Fibroblast of lung (primary cell): ENCODE data around the gene CERS6. TPM values are rescaled to one million over a fixed set of nuclear protein-coding genes. Genes with fewer than 3 reads are reported as not detected.

Experiments
- DNase-seq, 2 donors: peaks; one replicate each; pipeline versions ENCODE4 v3.0.0 to v3.0.0-alpha.2; 2010; ENCODE audit warnings: low read depth in 2 of 2
- H2AFZ ChIP-seq: 2 replicates; pipeline ENCODE4 v1.5.1; 2012; ENCODE audit warnings: low read length, control low read depth, inconsistent platforms
- H3K27ac ChIP-seq: 2 replicates; pipeline ENCODE4 v1.5.1; 2011; ENCODE audit warnings: low read length, control low read depth; ENCODE audit not compliant: insufficient read depth
- H3K27me3 ChIP-seq: 2 replicates; pipeline ENCODE4 v1.5.1; 2011; ENCODE audit warnings: mild to moderate bottlenecking, low read length; ENCODE audit not compliant: control insufficient read depth, insufficient read depth
- H3K36me3 ChIP-seq: 2 replicates; pipeline ENCODE4 v1.5.1; 2011; ENCODE audit warnings: low read length; ENCODE audit not compliant: control insufficient read depth, insufficient read depth
- H3K4me1 ChIP-seq: 2 replicates; pipeline ENCODE4 v1.5.1; 2011; ENCODE audit warnings: low read length; ENCODE audit not compliant: control insufficient read depth, insufficient read depth; ENCODE audit errors: extremely low read depth
- H3K4me2 ChIP-seq: 2 replicates; pipeline ENCODE4 v1.5.1; 2011; ENCODE audit warnings: low read length, control low read depth; ENCODE audit not compliant: insufficient read depth; ENCODE audit errors: extremely low read depth
- H3K4me3 ChIP-seq, 4 experiments: fragments of 200-600 bp in 1 of 4; sonication (generic) in 1 of 4; replicated peaks in 1 of 4; 2 replicates each; pipeline ENCODE4 v1.5.1; 2011 to 2016; ENCODE audit warnings: low read length in 4 of 4, low read depth in 3 of 4, mild to moderate bottlenecking in 3 of 4, control low read depth in 2 of 4, inconsistent platforms in 1 of 4, mixed read lengths in 1 of 4; ENCODE audit not compliant: insufficient read depth in 1 of 4; ENCODE audit errors: control extremely low read depth in 1 of 4
- H3K79me2 ChIP-seq: 2 replicates; pipeline ENCODE4 v1.5.1; 2012; ENCODE audit warnings: mild to moderate bottlenecking, low read length, inconsistent platforms; ENCODE audit not compliant: control insufficient read depth, insufficient read depth
- H3K9ac ChIP-seq: 2 replicates; pipeline ENCODE4 v1.5.1; 2011; ENCODE audit warnings: mild to moderate bottlenecking, low read length, control low read depth; ENCODE audit not compliant: insufficient read depth
- H3K9me3 ChIP-seq: 2 replicates; pipeline ENCODE4 v1.5.1; 2012; ENCODE audit warnings: low read depth, low read length; ENCODE audit not compliant: control insufficient read depth, insufficient read depth
- H4K20me1 ChIP-seq: 2 replicates; pipeline ENCODE4 v1.5.1; 2011; ENCODE audit warnings: low read length; ENCODE audit not compliant: control insufficient read depth, insufficient read depth; ENCODE audit errors: extremely low read depth
- CTCF ChIP-seq, 2 donors: IDR thresholded peaks in 1 of 2; conservative IDR thresholded peaks in 1 of 2; 1 replicate in 1 of 2; 2 replicates in 1 of 2; pipeline ENCODE4 v1.5.1; 2011 to 2012; ENCODE audit warnings: low read length in 2 of 2, control low read depth in 1 of 2, inconsistent platforms in 1 of 2, low read depth in 1 of 2, mild to moderate bottlenecking in 1 of 2
- EZH2 ChIP-seq: IDR thresholded peaks from 2 replicates; pipeline ENCODE4 v1.5.1; 2012; ENCODE audit warnings: low read length, control low read depth, mild to moderate bottlenecking; ENCODE audit errors: missing control alignments
- polyA plus RNA-seq, 2 donors: library from polyadenylated mRNA; depleted of rRNA in 1 of 2; stranded (reverse) in 1 of 2; unstranded in 1 of 2; fragments of >200 nt; gene quantifications; 2 replicates each; pipeline ENCODE4 v1.2.1, GENCODE V29; 2011 to 2012; ENCODE audit warnings: missing spikeins in 1 of 2
- total RNA-seq: library from RNA; depleted of rRNA; stranded (reverse); fragments of >200 nt; gene quantifications from 2 replicates; pipeline ENCODE4 v1.2.1, GENCODE V29; 2014

The CERS6 gene
- total and polyA plus RNA-seq, 2 donors (not counting 1 experiment from before 2014, with no cell fraction given), result 7.2 to 16.5 TPM

- Histone ChIP-seq H3K4me1 (no peaks in the 10 kb centered on the region), H4K20me1 (no peaks in the 10 kb centered on the region), H3K79me2 (no peaks in the 10 kb centered on the region), H3K9me3 (no peaks in the 10 kb centered on the region), H3K4me3 (no peak overlapping the region), H3K4me2 (no peak overlapping the region), H3K9ac (no peak overlapping the region), H3K36me3 (no peaks in the 10 kb centered on the region), H3K27me3 (no peaks in the 10 kb centered on the region), H3K27ac (no peak overlapping the region), H2AFZ (no peak overlapping the region)
- DNase-seq, result no peak
- TF ChIP-seq EZH2 (no peak), CTCF (conservative IDR thresholded peaks at IDR 0.05 in 1 of 2, IDR thresholded peaks at IDR 0.05 in 1 of 2; ENCODE audit: low read depth in 1 of 2, low read length in 2 of 2) (no peak)
Observed at GRCh38 chr2:168424971-168425370, 31.1 kb upstream of the CERS6 start.

- TF ChIP-seq CTCF (conservative IDR thresholded peaks at IDR 0.05 in 1 of 2, IDR thresholded peaks at IDR 0.05 in 1 of 2; ENCODE audit: low read depth in 1 of 2, low read length in 2 of 2) (no peak), EZH2 (no peak)
- Histone ChIP-seq H3K36me3 (no peaks in the 10 kb centered on the region), H3K27me3 (no peaks in the 10 kb centered on the region), H3K79me2 (no peaks in the 10 kb centered on the region), H3K9ac (no peak overlapping the region), H4K20me1 (no peaks in the 10 kb centered on the region), H2AFZ (no peak overlapping the region), H3K4me2 (no peak overlapping the region), H3K9me3 (no peaks in the 10 kb centered on the region), H3K4me1 (no peaks in the 10 kb centered on the region), H3K27ac (no peak overlapping the region), H3K4me3 (no peak overlapping the region)
- DNase-seq, result peak in 1 of 2 donors; percentile 16
Observed at GRCh38 chr2:168426861-168427260, 29.2 kb upstream of the CERS6 start.

- Histone ChIP-seq H3K27ac (no peak overlapping the region), H2AFZ (no peak overlapping the region), H3K27me3 (no peaks in the 10 kb centered on the region), H3K9ac (no peak overlapping the region), H4K20me1 (no peaks in the 10 kb centered on the region), H3K4me2 (no peak overlapping the region), H3K36me3 (no peaks in the 10 kb centered on the region), H3K4me3 (no peak overlapping the region), H3K79me2 (no peaks in the 10 kb centered on the region), H3K4me1 (no peaks in the 10 kb centered on the region), H3K9me3 (no peaks in the 10 kb centered on the region)
- TF ChIP-seq EZH2, result no peak
- TF ChIP-seq CTCF (conservative IDR thresholded peaks at IDR 0.05 in 1 of 2, IDR thresholded peaks at IDR 0.05 in 1 of 2; ENCODE audit: low read depth in 1 of 2, low read length in 2 of 2), result no peak
- peak; percentile 91 to 95 for DNase-seq
Observed at GRCh38 chr2:168427451-168427850, 28.6 kb upstream of the CERS6 start.
